ENCODE data around the gene TMCO6. TPM values are rescaled to one million over a fixed set of nuclear protein-coding genes. Genes with fewer than 3 reads are reported as not detected.
A peak's percentile ranks its signal among the peaks of the same experiment; 100 is the strongest.
"Not testable (repeated sequence)": the region's sequence is repeated elsewhere in the genome, so short reads cannot be mapped to it uniquely, and the experiment has no call there.

Gene TMCO6
- 10.4 and 10.5 TPM in 2 replicates for total RNA-seq
- long read RNA-seq, partial matches to known transcripts, result 0 of 4 reads
- long read RNA-seq, other reads (novel, unspliced or antisense), result 1 of 4 reads

GRCh38 chr5:140639148-140639981 lies at the start of gene TMCO6:
Gene TMCO6, plus strand, starts transcription at chr5:140639451. Its CDS starts 77 bp downstream, at chr5:140639528.
- peak; percentile 98 for DNase-seq (ENCODE audit: extremely low spot score, unreplicated experiment)
- H3K4me1 Mint-ChIP-seq (ENCODE audit: unreplicated experiment), result peaks cover 17% of the 10 kb centered on the region
- TF ChIP-seq CTCF (IDR thresholded peaks at IDR 0.05), result peak; percentile 72
- H3K9me3 Mint-ChIP-seq (ENCODE audit: unreplicated experiment), result no peaks in the 10 kb centered on the region
- peaks cover 6% of the 10 kb centered on the region for H3K36me3 Mint-ChIP-seq (ENCODE audit: unreplicated experiment)
- H3K4me3 Mint-ChIP-seq (ENCODE audit: unreplicated experiment), result peak within 1 kb of the TSS; percentile 82
- no peaks in the 10 kb centered on the region for H3K27me3 Mint-ChIP-seq (ENCODE audit: unreplicated experiment)
- H3K27ac Mint-ChIP-seq (ENCODE audit: unreplicated experiment), result peak within 1 kb of the TSS; percentile 85

GRCh38 chr5:140590861-140591260 lies 48.4 kb upstream of the TMCO6 start:
- peaks cover 12% of the 10 kb centered on the region for H3K4me1 Mint-ChIP-seq (ENCODE audit: unreplicated experiment)
- peaks cover 27% of the 10 kb centered on the region for H3K27me3 Mint-ChIP-seq (ENCODE audit: unreplicated experiment)
- no peaks in the 10 kb centered on the region for H3K9me3 Mint-ChIP-seq (ENCODE audit: unreplicated experiment)
- no peak for TF ChIP-seq CTCF (IDR thresholded peaks at IDR 0.05)
- H3K36me3 Mint-ChIP-seq (ENCODE audit: unreplicated experiment), result no peaks in the 10 kb centered on the region
- H3K4me3 Mint-ChIP-seq (ENCODE audit: unreplicated experiment), result no peak overlapping the region
- no peak overlapping the region for H3K27ac Mint-ChIP-seq (ENCODE audit: unreplicated experiment)
- DNase-seq (ENCODE audit: extremely low spot score, unreplicated experiment), result no peak

DNA sequence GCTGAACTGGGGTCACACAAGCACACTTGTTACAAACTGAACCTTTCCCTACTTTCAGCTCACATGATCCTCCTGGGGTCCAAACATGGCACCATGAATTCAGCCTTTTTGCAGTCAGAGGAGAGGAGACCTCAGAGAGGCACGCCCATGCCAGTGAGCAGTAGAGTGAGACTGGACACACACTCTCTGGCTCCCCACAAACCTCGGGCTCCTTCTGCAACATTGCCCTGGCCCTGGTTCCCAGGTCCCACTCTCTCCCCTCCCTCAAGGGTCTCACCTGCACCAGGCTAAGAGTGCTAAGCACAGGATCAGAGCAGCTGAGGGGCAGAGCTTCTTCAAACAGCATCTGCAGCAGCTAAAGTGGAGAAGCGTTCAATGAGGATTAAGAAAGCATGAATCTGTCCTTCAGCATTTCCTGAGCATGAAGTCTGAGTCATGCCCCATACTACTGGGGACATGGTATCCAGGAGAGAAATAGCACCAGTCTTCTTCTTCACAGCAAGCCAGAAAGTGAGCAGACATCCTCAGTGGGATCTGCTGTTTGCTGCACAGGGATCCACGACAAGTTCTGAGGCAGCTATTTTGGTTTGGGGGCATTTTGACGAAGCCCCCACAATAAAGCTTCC lies 47.4 kb upstream of the TMCO6 start:
- no peak overlapping the region for H3K27ac Mint-ChIP-seq (ENCODE audit: unreplicated experiment)
- TF ChIP-seq CTCF (IDR thresholded peaks at IDR 0.05), result no peak
- peaks cover 20% of the 10 kb centered on the region for H3K27me3 Mint-ChIP-seq (ENCODE audit: unreplicated experiment)
- no peaks in the 10 kb centered on the region for H3K9me3 Mint-ChIP-seq (ENCODE audit: unreplicated experiment)
- no peak for DNase-seq (ENCODE audit: extremely low spot score, unreplicated experiment)
- H3K4me3 Mint-ChIP-seq (ENCODE audit: unreplicated experiment), result no peak overlapping the region
- peaks cover 12% of the 10 kb centered on the region for H3K4me1 Mint-ChIP-seq (ENCODE audit: unreplicated experiment)
- no peaks in the 10 kb centered on the region for H3K36me3 Mint-ChIP-seq (ENCODE audit: unreplicated experiment)

DNA sequence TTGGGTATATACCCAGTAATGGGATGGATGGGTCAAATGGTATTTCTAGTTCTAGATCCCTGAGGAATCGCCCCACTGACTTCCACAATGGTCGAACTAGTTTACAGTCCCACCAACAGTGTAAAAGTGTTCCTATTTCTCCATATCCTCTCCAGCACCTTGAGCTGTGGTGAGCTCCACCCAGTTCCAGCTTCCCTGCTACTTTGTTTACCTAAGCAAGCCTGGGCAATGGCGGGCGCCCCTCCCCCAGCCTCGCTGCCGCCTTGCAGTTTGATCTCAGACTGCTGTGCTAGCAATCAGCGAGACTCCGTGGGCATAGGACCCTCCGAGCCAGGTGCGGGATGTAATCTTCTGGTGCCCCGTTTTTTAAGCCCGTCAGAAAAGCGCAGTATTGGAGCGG lies 46.2 kb upstream of the TMCO6 start:
- H3K27ac Mint-ChIP-seq (ENCODE audit: unreplicated experiment), result not testable (repeated sequence)
- peaks cover 17% of the 10 kb centered on the region for H3K27me3 Mint-ChIP-seq (ENCODE audit: unreplicated experiment)

DNA sequence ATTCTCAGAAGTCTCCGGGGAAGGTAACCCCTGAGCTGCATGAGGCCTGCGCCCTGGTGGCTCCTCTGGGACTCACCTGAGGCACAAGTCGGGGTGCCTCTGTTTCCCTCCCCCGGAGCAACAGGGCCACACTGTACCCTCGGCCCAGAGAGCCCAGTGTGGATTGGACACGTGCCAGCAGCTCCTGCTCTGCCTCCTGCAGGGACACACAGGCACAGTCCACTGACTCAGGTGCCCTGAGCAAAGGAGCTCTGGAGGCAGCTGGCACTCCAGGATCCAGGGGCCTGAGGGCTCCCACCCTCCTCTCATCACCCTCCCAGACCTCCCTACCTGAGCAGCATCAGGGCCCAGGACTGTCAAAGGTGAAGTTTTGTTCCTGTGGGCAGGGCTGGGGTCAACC lies 45.1 kb upstream of the TMCO6 start:
- peaks cover 21% of the 10 kb centered on the region for H3K27me3 Mint-ChIP-seq (ENCODE audit: unreplicated experiment)
- no peaks in the 10 kb centered on the region for H3K36me3 Mint-ChIP-seq (ENCODE audit: unreplicated experiment)
- no peaks in the 10 kb centered on the region for H3K9me3 Mint-ChIP-seq (ENCODE audit: unreplicated experiment)
- H3K4me3 Mint-ChIP-seq (ENCODE audit: unreplicated experiment), result no peak overlapping the region
- TF ChIP-seq CTCF (IDR thresholded peaks at IDR 0.05), result no peak
- no peak for DNase-seq (ENCODE audit: extremely low spot score, unreplicated experiment)
- H3K27ac Mint-ChIP-seq (ENCODE audit: unreplicated experiment), result no peak overlapping the region
- H3K4me1 Mint-ChIP-seq (ENCODE audit: unreplicated experiment), result peaks cover 2% of the 10 kb centered on the region

More for the DNA sequence above, 46.2 kb upstream of the TMCO6 start:
- H3K4me3 Mint-ChIP-seq (ENCODE audit: unreplicated experiment); H3K4me1 Mint-ChIP-seq (ENCODE audit: unreplicated experiment); H3K9me3 Mint-ChIP-seq (ENCODE audit: unreplicated experiment); DNase-seq (ENCODE audit: extremely low spot score, unreplicated experiment); H3K36me3 Mint-ChIP-seq (ENCODE audit: unreplicated experiment): not testable (repeated sequence)
